Measurements from ENCODE around the gene CDH4.

DNA sequence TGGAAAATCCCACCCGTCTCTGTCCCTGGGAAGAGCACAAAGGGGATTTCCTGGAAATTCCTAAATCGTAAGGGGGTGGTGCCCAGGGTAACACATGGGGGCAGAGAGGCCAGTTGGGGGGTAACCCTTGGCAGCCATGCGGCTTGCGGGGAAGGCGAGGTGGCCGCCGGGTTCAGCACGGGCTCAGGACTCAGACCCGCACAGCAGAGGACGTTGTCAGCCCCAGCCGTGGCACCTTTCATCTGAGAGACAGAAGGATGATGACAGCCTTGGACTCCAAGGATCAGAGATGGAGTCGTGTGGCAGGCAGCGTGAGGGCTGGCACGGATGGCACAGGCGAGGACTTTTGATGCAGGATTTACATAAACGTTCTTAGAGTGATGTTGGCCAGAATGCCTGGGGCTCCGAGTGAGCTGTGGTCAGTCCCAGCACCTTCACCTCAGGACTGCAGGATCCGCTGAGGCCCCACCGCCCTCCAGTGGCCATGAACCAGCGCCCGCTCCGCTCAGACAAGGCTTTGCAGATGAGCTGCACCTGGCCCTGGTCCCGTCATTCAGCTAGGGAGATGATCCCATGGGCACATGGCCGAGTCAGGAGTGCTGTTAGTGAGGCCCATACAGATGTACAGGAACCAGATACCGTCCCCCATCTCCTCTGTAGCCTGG is 623.3 kb downstream of the CDH4 start:
- TF ChIP-seq, protein P1, sequence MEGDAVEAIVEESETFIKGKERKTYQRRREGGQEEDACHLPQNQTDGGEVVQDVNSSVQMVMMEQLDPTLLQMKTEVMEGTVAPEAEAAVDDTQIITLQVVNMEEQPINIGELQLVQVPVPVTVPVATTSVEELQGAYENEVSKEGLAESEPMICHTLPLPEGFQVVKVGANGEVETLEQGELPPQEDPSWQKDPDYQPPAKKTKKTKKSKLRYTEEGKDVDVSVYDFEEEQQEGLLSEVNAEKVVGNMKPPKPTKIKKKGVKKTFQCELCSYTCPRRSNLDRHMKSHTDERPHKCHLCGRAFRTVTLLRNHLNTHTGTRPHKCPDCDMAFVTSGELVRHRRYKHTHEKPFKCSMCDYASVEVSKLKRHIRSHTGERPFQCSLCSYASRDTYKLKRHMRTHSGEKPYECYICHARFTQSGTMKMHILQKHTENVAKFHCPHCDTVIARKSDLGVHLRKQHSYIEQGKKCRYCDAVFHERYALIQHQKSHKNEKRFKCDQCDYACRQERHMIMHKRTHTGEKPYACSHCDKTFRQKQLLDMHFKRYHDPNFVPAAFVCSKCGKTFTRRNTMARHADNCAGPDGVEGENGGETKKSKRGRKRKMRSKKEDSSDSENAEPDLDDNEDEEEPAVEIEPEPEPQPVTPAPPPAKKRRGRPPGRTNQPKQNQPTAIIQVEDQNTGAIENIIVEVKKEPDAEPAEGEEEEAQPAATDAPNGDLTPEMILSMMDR (IDR thresholded peaks at IDR 0.05; ENCODE audit: insufficient read depth, low read depth, low read length): no peak
- no peak for TF ChIP-seq EZH2 (IDR thresholded peaks at IDR 0.05; ENCODE audit: insufficient read depth, low read length)

Data from astrocyte (in vitro differentiated cells and primary cell).